ENCODE results near the gene PDK2. TPM values are rescaled to one million over a fixed set of nuclear protein-coding genes. Genes with fewer than 3 reads are reported as not detected.

Gene PDK2
- total RNA-seq, 4 donors from 2014 or later, result 42.5 to 79.3 (median 64.5) TPM

GRCh38 chr17:50117202-50118051 lies 22.3 kb downstream of the PDK2 start:
- Histone ChIP-seq H3K4me1 (peaks cover 7 to 11% of the 10 kb centered on the region in 2 donors), H3K36me3 (no peaks in the 10 kb centered on the region), H3K4me3 (replicated peaks in 1 of 3) (no peak overlapping the region), H3K9me3 (no peaks in the 10 kb centered on the region), H3K27ac (no peak overlapping the region), H3K27me3 (no peaks in the 10 kb centered on the region)
- 27 to 30% methylated on average over 13 to 24 of the region's 64 CpGs for WGBS, 2 donors
- TF ChIP-seq POLR2A (IDR thresholded peaks at IDR 0.05), result no peak
- peak in 5 of 6 experiments; percentile 35 to 76 (median 69) for TF ChIP-seq CTCF (IDR thresholded peaks at IDR 0.05)
- DNase-seq, result peak; percentile 64 to 66
- intact Hi-C loops (cut with DNase I), result loop anchor here (10.0 kb wide), 1 partner anchor 177 kb away; no protein-coding TSS in a partner anchor

GRCh38 chr17:50118076-50118827 lies 23.1 kb downstream of the PDK2 start:
- intact Hi-C loops (cut with DNase I), result loop anchor here (10.0 kb wide), 1 partner anchor 177 kb away; no protein-coding TSS in a partner anchor
- Histone ChIP-seq H3K4me1 (peaks cover 7 to 10% of the 10 kb centered on the region in 2 donors), H3K36me3 (no peaks in the 10 kb centered on the region), H3K27me3 (no peaks in the 10 kb centered on the region), H3K27ac (no peak overlapping the region), H3K4me3 (replicated peaks in 1 of 3) (no peak overlapping the region), H3K9me3 (no peaks in the 10 kb centered on the region)
- TF ChIP-seq CTCF (IDR thresholded peaks at IDR 0.05) (no peak), POLR2A (IDR thresholded peaks at IDR 0.05) (no peak)
- 72 to 87% methylated on average over 18 to 22 of the region's 23 CpGs for WGBS, 2 donors
- DNase-seq, result no peak

GRCh38 chr17:50118828-50119218 lies 23.7 kb downstream of the PDK2 start:
- no peaks in the 10 kb centered on the region for H3K27me3 ChIP-seq
- no peak overlapping the region for H3K4me3 ChIP-seq (replicated peaks in 1 of 3)
- intact Hi-C loops (cut with DNase I), result loop anchor here (10.0 kb wide), 1 partner anchor 176 kb away; no protein-coding TSS in a partner anchor
- 76 to 86% methylated on average over 3 to 4 of the region's 4 CpGs for WGBS, 2 donors
- DNase-seq, result no peak
- no peaks in the 10 kb centered on the region for H3K36me3 ChIP-seq
- no peak for TF ChIP-seq CTCF (IDR thresholded peaks at IDR 0.05)
- TF ChIP-seq POLR2A (IDR thresholded peaks at IDR 0.05), result no peak
- peaks cover 7 to 14% of the 10 kb centered on the region in 2 donors for H3K4me1 ChIP-seq
- no peak overlapping the region for H3K27ac ChIP-seq
- no peaks in the 10 kb centered on the region for H3K9me3 ChIP-seq

- Histone ChIP-seq H3K4me3 (replicated peaks in 1 of 3) (no peak overlapping the region), H3K27ac (no peak overlapping the region), H3K36me3 (no peaks in the 10 kb centered on the region), H3K27me3 (no peaks in the 10 kb centered on the region), H3K4me1 (peaks cover 7 to 18% of the 10 kb centered on the region in 2 donors), H3K9me3 (no peaks in the 10 kb centered on the region)
- no peak for DNase-seq
- 90 to 93% methylated on average over 7 of the region's 7 CpGs for WGBS, 2 donors
- intact Hi-C loops (cut with DNase I), result no loop called here
- TF ChIP-seq POLR2A (IDR thresholded peaks at IDR 0.05) (no peak), CTCF (IDR thresholded peaks at IDR 0.05) (no peak)
These were observed 25.5 kb downstream of the PDK2 start for GRCh38 chr17:50120475-50121253.
